ENCODE results near the gene MAST2.
"Not testable (repeated sequence)": the region's sequence is repeated elsewhere in the genome, so short reads cannot be mapped to it uniquely, and the experiment has no call there.

DNA sequence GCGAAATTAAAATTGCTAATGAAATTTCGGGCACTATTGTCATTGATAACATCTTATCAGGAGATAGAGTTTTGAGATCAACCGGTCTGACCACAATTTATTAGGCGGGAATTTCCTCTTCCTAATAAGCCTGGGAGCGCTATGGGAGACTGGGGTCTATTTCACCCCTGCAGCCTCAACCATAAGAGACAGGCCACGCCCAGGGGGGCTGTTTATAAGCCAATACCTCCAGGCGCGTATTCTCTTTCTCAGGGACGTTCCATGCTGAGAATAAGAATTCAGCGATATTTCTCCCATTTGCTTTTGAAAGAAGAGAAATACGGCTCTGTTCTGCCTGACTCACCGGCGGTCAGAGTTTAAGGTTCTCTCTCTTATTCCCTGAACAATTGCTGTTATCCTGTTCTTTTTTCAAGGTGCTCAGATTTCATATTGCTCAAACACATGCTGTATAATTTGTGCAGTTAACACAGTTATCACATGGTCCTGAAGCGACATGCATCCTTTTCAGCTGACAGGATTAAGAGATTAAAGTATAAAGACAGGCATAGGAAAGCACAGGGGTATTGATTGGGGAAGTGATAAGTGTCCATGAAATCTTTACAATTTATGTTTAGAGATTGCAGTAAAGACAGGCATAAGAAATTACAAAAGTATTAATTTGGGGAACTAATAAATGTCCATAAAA is 124.0 kb downstream of the MAST2 start:
- TF ChIP-seq POLR2A (IDR thresholded peaks at IDR 0.05; ENCODE audit: low read depth, low read length); TAF1 (IDR thresholded peaks at IDR 0.05; ENCODE audit: borderline replicate concordance, low read depth, low read length): not testable (repeated sequence)
